Measurements from ENCODE around the gene NDFIP2. TPM values are rescaled to one million over a fixed set of nuclear protein-coding genes. Genes with fewer than 3 reads are reported as not detected.

Gene NDFIP2
- total RNA-seq, 1 donor from 2014 or later = 40.0 TPM

- H3K4me1 Mint-ChIP-seq = peaks cover 45% of the 10 kb centered on the region
- H3K27ac Mint-ChIP-seq = peak overlapping the region; percentile 93
- H3K36me3 Mint-ChIP-seq = peaks cover 7% of the 10 kb centered on the region
- H3K4me3 Mint-ChIP-seq = no peak overlapping the region
- TF ChIP-seq, protein P1, sequence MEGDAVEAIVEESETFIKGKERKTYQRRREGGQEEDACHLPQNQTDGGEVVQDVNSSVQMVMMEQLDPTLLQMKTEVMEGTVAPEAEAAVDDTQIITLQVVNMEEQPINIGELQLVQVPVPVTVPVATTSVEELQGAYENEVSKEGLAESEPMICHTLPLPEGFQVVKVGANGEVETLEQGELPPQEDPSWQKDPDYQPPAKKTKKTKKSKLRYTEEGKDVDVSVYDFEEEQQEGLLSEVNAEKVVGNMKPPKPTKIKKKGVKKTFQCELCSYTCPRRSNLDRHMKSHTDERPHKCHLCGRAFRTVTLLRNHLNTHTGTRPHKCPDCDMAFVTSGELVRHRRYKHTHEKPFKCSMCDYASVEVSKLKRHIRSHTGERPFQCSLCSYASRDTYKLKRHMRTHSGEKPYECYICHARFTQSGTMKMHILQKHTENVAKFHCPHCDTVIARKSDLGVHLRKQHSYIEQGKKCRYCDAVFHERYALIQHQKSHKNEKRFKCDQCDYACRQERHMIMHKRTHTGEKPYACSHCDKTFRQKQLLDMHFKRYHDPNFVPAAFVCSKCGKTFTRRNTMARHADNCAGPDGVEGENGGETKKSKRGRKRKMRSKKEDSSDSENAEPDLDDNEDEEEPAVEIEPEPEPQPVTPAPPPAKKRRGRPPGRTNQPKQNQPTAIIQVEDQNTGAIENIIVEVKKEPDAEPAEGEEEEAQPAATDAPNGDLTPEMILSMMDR (IDR thresholded peaks at IDR 0.05; ENCODE audit: unreplicated experiment) = no peak
- H3K27me3 Mint-ChIP-seq (ENCODE audit: low read depth) = no peaks in the 10 kb centered on the region
- no peaks in the 10 kb centered on the region for H3K9me3 Mint-ChIP-seq
- no peak for DNase-seq (ENCODE audit: low spot score in 2 of 2, unreplicated experiment in 2 of 2)
Observed at GRCh38 chr13:79485014-79485811, 4.3 kb downstream of the NDFIP2 start.

- no peak for DNase-seq (ENCODE audit: low spot score in 2 of 2, unreplicated experiment in 2 of 2)
- Mint-ChIP-seq H3K27me3 (ENCODE audit: low read depth) (no peaks in the 10 kb centered on the region), H3K4me1 (peaks cover 56% of the 10 kb centered on the region), H3K36me3 (peaks cover 7% of the 10 kb centered on the region), H3K9me3 (no peaks in the 10 kb centered on the region), H3K4me3 (no peak overlapping the region), H3K27ac (peak overlapping the region; percentile 61)
- TF ChIP-seq, protein P1 (IDR thresholded peaks at IDR 0.05; ENCODE audit: unreplicated experiment) = no peak
Observed at GRCh38 chr13:79486433-79487188, 5.7 kb downstream of the NDFIP2 start.

DNA sequence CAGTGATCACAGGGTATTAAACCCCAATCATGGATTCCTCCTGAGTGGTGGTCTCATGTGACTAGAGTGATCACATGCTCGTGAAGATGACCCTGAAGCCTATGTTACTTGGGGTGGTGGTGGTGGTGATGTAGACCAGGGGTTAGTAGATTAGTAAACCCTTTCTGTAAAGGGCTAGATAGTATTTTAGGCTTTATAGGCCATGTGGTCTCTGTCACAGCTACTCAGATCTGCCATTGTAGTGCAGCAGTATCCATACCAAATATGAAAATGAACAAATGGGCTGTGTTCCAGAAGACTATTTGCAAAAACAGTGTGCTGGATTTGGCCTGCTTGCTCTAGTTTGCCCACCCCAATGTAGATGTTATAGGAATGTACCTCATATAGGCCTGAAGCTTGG, 9.4 kb downstream of the NDFIP2 start:
- peaks cover 62% of the 10 kb centered on the region for H3K4me1 Mint-ChIP-seq
- no peak overlapping the region for H3K4me3 Mint-ChIP-seq
- no peaks in the 10 kb centered on the region for H3K27me3 Mint-ChIP-seq (ENCODE audit: low read depth)
- TF ChIP-seq, protein P1 (IDR thresholded peaks at IDR 0.05; ENCODE audit: unreplicated experiment) = no peak
- peak overlapping the region; percentile 95 for H3K27ac Mint-ChIP-seq
- DNase-seq (ENCODE audit: low spot score in 2 of 2, unreplicated experiment in 2 of 2) = no peak
- H3K36me3 Mint-ChIP-seq = peaks cover 7% of the 10 kb centered on the region
- H3K9me3 Mint-ChIP-seq = no peaks in the 10 kb centered on the region

- TF ChIP-seq, protein P1 (IDR thresholded peaks at IDR 0.05; ENCODE audit: unreplicated experiment) = no peak
- Mint-ChIP-seq H3K4me3 (no peak overlapping the region), H3K4me1 (peaks cover 61% of the 10 kb centered on the region), H3K36me3 (peaks cover 7% of the 10 kb centered on the region), H3K27me3 (ENCODE audit: low read depth) (no peaks in the 10 kb centered on the region), H3K27ac (peak overlapping the region; percentile 95), H3K9me3 (no peaks in the 10 kb centered on the region)
- DNase-seq (ENCODE audit: low spot score in 2 of 2, unreplicated experiment in 2 of 2) = no peak
Observed at GRCh38 chr13:79490824-79491223, 9.9 kb downstream of the NDFIP2 start.

GRCh38 chr13:79491715-79492114, 10.8 kb downstream of the NDFIP2 start:
- peak overlapping the region; percentile 95 for H3K27ac Mint-ChIP-seq
- DNase-seq (ENCODE audit: low spot score in 2 of 2, unreplicated experiment in 2 of 2) = no peak

More at GRCh38 chr13:79491715-79492114, 10.8 kb downstream of the NDFIP2 start:
- Mint-ChIP-seq H3K9me3 (no peaks in the 10 kb centered on the region), H3K27me3 (ENCODE audit: low read depth) (no peaks in the 10 kb centered on the region), H3K4me1 (peaks cover 66% of the 10 kb centered on the region), H3K4me3 (no peak overlapping the region), H3K36me3 (peaks cover 7% of the 10 kb centered on the region)
- TF ChIP-seq, protein P1 (IDR thresholded peaks at IDR 0.05; ENCODE audit: unreplicated experiment) = no peak

Measured in mesothelial cell of epicardium (in vitro differentiated cells).